Upper lobe of left lung (tissue), 4 donors: Measurements from ENCODE around the gene IL9R.

ENCODE experiments used
- POLR2A ChIP-seq, 4 donors: fragments of 450-650 bp; IDR thresholded peaks; one replicate each; pipeline ENCODE4 v1.5.1; 2016 to 2017; ENCODE audit warnings: antibody characterized with exemption in 4 of 4, mild to moderate bottlenecking in 2 of 4
- TF ChIP-seq, protein P1 (sequence below), 6 experiments: fragments of 450-650 bp in 4 of 6; fragments of 200-600 bp in 2 of 6; sonication (generic) in 2 of 6; IDR thresholded peaks; one replicate each; pipeline ENCODE4 v1.5.1; 2016 to 2019; ENCODE audit warnings: antibody characterized with exemption in 6 of 6

DNA sequence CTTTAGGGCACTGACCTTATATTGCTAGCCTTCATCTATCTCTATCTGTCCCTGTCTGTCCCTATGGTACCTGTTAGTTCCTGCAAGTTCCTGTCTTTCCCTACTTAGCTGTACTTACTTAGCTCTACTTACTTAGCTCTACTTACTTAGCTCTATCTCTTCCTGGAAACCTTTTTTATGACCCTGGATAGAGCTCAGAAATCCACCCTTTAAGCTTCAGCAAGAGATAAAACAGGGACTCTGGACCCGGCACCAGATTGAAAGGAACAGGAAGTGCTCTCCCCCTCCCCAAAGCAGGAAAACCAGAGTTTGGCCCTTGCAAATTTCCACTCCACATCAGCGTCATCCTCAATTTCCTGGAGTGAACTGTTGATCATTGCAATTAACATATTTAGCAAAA is 12.3 kb upstream of the IL9R start:
- TF ChIP-seq, protein P1, sequence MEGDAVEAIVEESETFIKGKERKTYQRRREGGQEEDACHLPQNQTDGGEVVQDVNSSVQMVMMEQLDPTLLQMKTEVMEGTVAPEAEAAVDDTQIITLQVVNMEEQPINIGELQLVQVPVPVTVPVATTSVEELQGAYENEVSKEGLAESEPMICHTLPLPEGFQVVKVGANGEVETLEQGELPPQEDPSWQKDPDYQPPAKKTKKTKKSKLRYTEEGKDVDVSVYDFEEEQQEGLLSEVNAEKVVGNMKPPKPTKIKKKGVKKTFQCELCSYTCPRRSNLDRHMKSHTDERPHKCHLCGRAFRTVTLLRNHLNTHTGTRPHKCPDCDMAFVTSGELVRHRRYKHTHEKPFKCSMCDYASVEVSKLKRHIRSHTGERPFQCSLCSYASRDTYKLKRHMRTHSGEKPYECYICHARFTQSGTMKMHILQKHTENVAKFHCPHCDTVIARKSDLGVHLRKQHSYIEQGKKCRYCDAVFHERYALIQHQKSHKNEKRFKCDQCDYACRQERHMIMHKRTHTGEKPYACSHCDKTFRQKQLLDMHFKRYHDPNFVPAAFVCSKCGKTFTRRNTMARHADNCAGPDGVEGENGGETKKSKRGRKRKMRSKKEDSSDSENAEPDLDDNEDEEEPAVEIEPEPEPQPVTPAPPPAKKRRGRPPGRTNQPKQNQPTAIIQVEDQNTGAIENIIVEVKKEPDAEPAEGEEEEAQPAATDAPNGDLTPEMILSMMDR (IDR thresholded peaks at IDR 0.05): no peak
- no peak for TF ChIP-seq POLR2A (IDR thresholded peaks at IDR 0.05)
